A673 (cell line): ENCODE results near the gene MYO1D.

Source experiments
- CTCF ChIP-seq: fragments of 300-800, 200-600 bp; sonication (generic); conservative IDR thresholded peaks from 2 replicates; pipeline ENCODE4 v1.5.1; 2017; ENCODE audit warnings: low read depth, mild to moderate bottlenecking, antibody characterized with exemption, low read length, moderate library complexity, mixed read lengths
- EZH2 ChIP-seq: fragments of 200-600 bp; sonication (generic); IDR thresholded peaks from 2 replicates; pipeline ENCODE4 v1.6.1; 2017; ENCODE audit warnings: borderline replicate concordance, low read depth, mild to moderate bottlenecking, mixed read lengths, antibody characterized with exemption, low read length; ENCODE audit not compliant: poor library complexity, severe bottlenecking

- TF ChIP-seq CTCF: no peak
- no peak for TF ChIP-seq EZH2
Observed at GRCh38 chr17:32542186-32542585, 334.7 kb downstream of the MYO1D start.
